Forelimb muscle (tissue), 1 donor: ENCODE data around the gene MAN2A2. TPM values are rescaled to one million over a fixed set of nuclear protein-coding genes. Genes with fewer than 3 reads are reported as not detected.
"Not testable (repeated sequence)": the region's sequence is repeated elsewhere in the genome, so short reads cannot be mapped to it uniquely, and the experiment has no call there.

Experiments used
- DNase-seq: peaks from one replicate; pipeline ENCODE4 v3.0.0-alpha.2; 2013; ENCODE audit warnings: low read depth
- polyA plus RNA-seq: library from polyadenylated mRNA; unstranded; fragments of 120-200 nt; gene quantifications from one replicate; pipeline ENCODE4 v1.2.1, GENCODE V29; 2013; ENCODE audit not compliant: insufficient read length

MAN2A2 gene
- polyA plus RNA-seq, 1 donor: 34.7 TPM

GRCh38 chr15:90903733-90904536, 833 bp downstream of the MAN2A2 start:
- no peak for DNase-seq

GRCh38 chr15:90904746-90905145, 1.6 kb downstream of the MAN2A2 start:
- DNase-seq: no peak

- DNase-seq: no peak
Measured at GRCh38 chr15:90905306-90906180, 2.4 kb downstream of the MAN2A2 start.

- no peak for DNase-seq
Measured at GRCh38 chr15:90906181-90906849, 3.2 kb downstream of the MAN2A2 start.

- no peak for DNase-seq
Measured at GRCh38 chr15:90907051-90907660, 4.1 kb downstream of the MAN2A2 start.

GRCh38 chr15:90907838-90908507, 4.9 kb downstream of the MAN2A2 start:
- DNase-seq: no peak

- DNase-seq: not testable (repeated sequence)
Measured at GRCh38 chr15:90909449-90909848, 6.3 kb downstream of the MAN2A2 start.

GRCh38 chr15:90909976-90910375, 6.9 kb downstream of the MAN2A2 start:
- no peak for DNase-seq

GRCh38 chr15:90910441-90911301, 7.6 kb downstream of the MAN2A2 start:
- DNase-seq: no peak

GRCh38 chr15:90911302-90911623, 8.2 kb downstream of the MAN2A2 start:
- DNase-seq: no peak

- no peak for DNase-seq
Measured at GRCh38 chr15:90911906-90912769, 9.0 kb downstream of the MAN2A2 start.

GRCh38 chr15:90912770-90913075, 9.6 kb downstream of the MAN2A2 start:
- no peak for DNase-seq

GRCh38 chr15:90913398-90913944, 10.4 kb downstream of the MAN2A2 start:
- DNase-seq: no peak

GRCh38 chr15:90914305-90915080, 11.4 kb downstream of the MAN2A2 start:
- DNase-seq: no peak

GRCh38 chr15:90915216-90915807, 12.2 kb downstream of the MAN2A2 start:
- no peak for DNase-seq

GRCh38 chr15:90915808-90916440, 12.8 kb downstream of the MAN2A2 start:
- no peak for DNase-seq

GRCh38 chr15:90916461-90916860, 13.4 kb downstream of the MAN2A2 start:
- DNase-seq: no peak

GRCh38 chr15:90917569-90917968, 14.5 kb downstream of the MAN2A2 start:
- DNase-seq: no peak
